ACC112 (cell line): ENCODE measurements around the gene PRDM13.
"Not testable (repeated sequence)": the region's sequence is repeated elsewhere in the genome, so short reads cannot be mapped to it uniquely, and the experiment has no call there.

ENCODE experiments used
- H2AFZ ChIP-seq: fragments of 200-600 bp; sonication (generic); one replicate; pipeline ENCODE4 v1.6.0; 2017; ENCODE audit warnings: antibody characterized with exemption, low read length; ENCODE audit not compliant: unreplicated experiment
- H3K27ac ChIP-seq: fragments of 200-600 bp; sonication (generic); 2 replicates; pipeline ENCODE4 v1.5.1; 2014; ENCODE audit warnings: low read depth, mild to moderate bottlenecking, antibody characterized with exemption, low read length, moderate library complexity
- H3K27me3 ChIP-seq: fragments of 200-600 bp; sonication (generic); 2 replicates; pipeline ENCODE4 v1.6.1; 2014; ENCODE audit warnings: mild to moderate bottlenecking, antibody characterized with exemption, low read length, moderate library complexity, mixed read lengths; ENCODE audit not compliant: insufficient read depth
- H3K36me3 ChIP-seq: fragments of 200-600 bp; sonication (generic); 2 replicates; pipeline ENCODE4 v1.6.1; 2016; ENCODE audit warnings: mild to moderate bottlenecking, antibody characterized with exemption, low read length, moderate library complexity, mixed read lengths; ENCODE audit not compliant: insufficient read depth
- H3K4me1 ChIP-seq: fragments of 200-600 bp; sonication (generic); one replicate; pipeline ENCODE4 v1.6.1; 2016; ENCODE audit warnings: low read length, mixed read lengths; ENCODE audit not compliant: insufficient read depth, unreplicated experiment, control insufficient read depth
- H3K4me3 ChIP-seq: fragments of 200-600 bp; sonication (generic); 2 replicates; pipeline ENCODE4 v1.5.1; 2014; ENCODE audit warnings: mild to moderate bottlenecking, low read depth, low read length
- H3K79me2 ChIP-seq: fragments of 200-600 bp; sonication (generic); one replicate; pipeline ENCODE4 v1.6.0; 2016; ENCODE audit warnings: low read length; ENCODE audit not compliant: control insufficient read depth, unreplicated experiment, insufficient read depth

The PRDM13 gene

GRCh38 chr6:99588618-99589289 lies 17.9 kb upstream of the PRDM13 start:
- no peaks in the 10 kb centered on the region for H3K4me1 ChIP-seq
- H2AFZ ChIP-seq: peak overlapping the region; percentile 53
- H3K4me3 ChIP-seq: peak overlapping the region; percentile 76
- peaks cover 82% of the 10 kb centered on the region for H3K27me3 ChIP-seq
- no peaks in the 10 kb centered on the region for H3K79me2 ChIP-seq
- no peaks in the 10 kb centered on the region for H3K36me3 ChIP-seq
- H3K27ac ChIP-seq: no peak overlapping the region

GRCh38 chr6:99589290-99589672 lies 17.4 kb upstream of the PRDM13 start:
- no peaks in the 10 kb centered on the region for H3K4me1 ChIP-seq
- no peak overlapping the region for H3K27ac ChIP-seq
- no peaks in the 10 kb centered on the region for H3K36me3 ChIP-seq
- peaks cover 88% of the 10 kb centered on the region for H3K27me3 ChIP-seq
- H2AFZ ChIP-seq: no peak overlapping the region
- no peaks in the 10 kb centered on the region for H3K79me2 ChIP-seq
- H3K4me3 ChIP-seq: peak overlapping the region; percentile 76

GRCh38 chr6:99589907-99590493 lies 16.6 kb upstream of the PRDM13 start:
- Histone ChIP-seq H3K4me1 (no peaks in the 10 kb centered on the region), H3K27ac (no peak overlapping the region), H3K36me3 (no peaks in the 10 kb centered on the region), H3K79me2 (no peaks in the 10 kb centered on the region), H3K4me3 (no peak overlapping the region), H3K27me3 (peaks cover 89% of the 10 kb centered on the region), H2AFZ (no peak overlapping the region)

GRCh38 chr6:99590728-99591672 lies 15.6 kb upstream of the PRDM13 start:
- 0 out of 2 replicates have a peak overlapping the region, but pooled peaks have one; percentile 4 for H3K4me3 ChIP-seq
- no peak overlapping the region for H3K27ac ChIP-seq
- H3K36me3 ChIP-seq: no peaks in the 10 kb centered on the region
- H3K79me2 ChIP-seq: no peaks in the 10 kb centered on the region
- no peak overlapping the region for H2AFZ ChIP-seq
- peaks cover 89% of the 10 kb centered on the region for H3K27me3 ChIP-seq
- H3K4me1 ChIP-seq: no peaks in the 10 kb centered on the region

- no peak overlapping the region for H3K4me3 ChIP-seq
- no peak overlapping the region for H3K27ac ChIP-seq
- H3K4me1 ChIP-seq: no peaks in the 10 kb centered on the region
- H3K27me3 ChIP-seq: peaks cover 93% of the 10 kb centered on the region
- H3K79me2 ChIP-seq: no peaks in the 10 kb centered on the region
- no peak overlapping the region for H2AFZ ChIP-seq
- no peaks in the 10 kb centered on the region for H3K36me3 ChIP-seq
These were observed 14.8 kb upstream of the PRDM13 start for GRCh38 chr6:99591673-99592364.

GRCh38 chr6:99592900-99593299 lies 13.7 kb upstream of the PRDM13 start:
- Histone ChIP-seq H3K4me3 (no peak overlapping the region), H3K79me2 (no peaks in the 10 kb centered on the region), H3K4me1 (no peaks in the 10 kb centered on the region), H3K27me3 (peaks cover 97% of the 10 kb centered on the region), H2AFZ (no peak overlapping the region), H3K27ac (no peak overlapping the region), H3K36me3 (no peaks in the 10 kb centered on the region)

GRCh38 chr6:99594696-99595095 lies 11.9 kb upstream of the PRDM13 start:
- H3K27me3 ChIP-seq: peaks cover 97% of the 10 kb centered on the region
- H3K36me3 ChIP-seq, H3K79me2 ChIP-seq, H3K4me3 ChIP-seq, H3K4me1 ChIP-seq, H2AFZ ChIP-seq, H3K27ac ChIP-seq: not testable (repeated sequence)

GRCh38 chr6:99602520-99603420 lies 3.9 kb upstream of the PRDM13 start:
- Histone ChIP-seq H3K36me3 (no peaks in the 10 kb centered on the region), H3K27ac (no peak overlapping the region), H3K79me2 (no peaks in the 10 kb centered on the region), H3K4me3 (peak overlapping the region; percentile 44), H3K27me3 (peaks cover 99% of the 10 kb centered on the region), H2AFZ (no peak overlapping the region), H3K4me1 (no peaks in the 10 kb centered on the region)

- peaks cover 99% of the 10 kb centered on the region for H3K27me3 ChIP-seq
- H3K36me3 ChIP-seq: no peaks in the 10 kb centered on the region
- peak overlapping the region; percentile 44 for H3K4me3 ChIP-seq
- no peak overlapping the region for H2AFZ ChIP-seq
- H3K4me1 ChIP-seq: no peaks in the 10 kb centered on the region
- H3K27ac ChIP-seq: no peak overlapping the region
- no peaks in the 10 kb centered on the region for H3K79me2 ChIP-seq
These were observed 3.0 kb upstream of the PRDM13 start for GRCh38 chr6:99603421-99604165.
